GM15510 (cell line): ENCODE data around the gene BUB3.

Experiments used
- POLR2A ChIP-seq: IDR thresholded peaks from 3 replicates; pipeline ENCODE4 v1.6.1; 2011; ENCODE audit warnings: borderline replicate concordance; ENCODE audit not compliant: insufficient read length; ENCODE audit errors: extremely low read depth

BUB3 gene

DNA sequence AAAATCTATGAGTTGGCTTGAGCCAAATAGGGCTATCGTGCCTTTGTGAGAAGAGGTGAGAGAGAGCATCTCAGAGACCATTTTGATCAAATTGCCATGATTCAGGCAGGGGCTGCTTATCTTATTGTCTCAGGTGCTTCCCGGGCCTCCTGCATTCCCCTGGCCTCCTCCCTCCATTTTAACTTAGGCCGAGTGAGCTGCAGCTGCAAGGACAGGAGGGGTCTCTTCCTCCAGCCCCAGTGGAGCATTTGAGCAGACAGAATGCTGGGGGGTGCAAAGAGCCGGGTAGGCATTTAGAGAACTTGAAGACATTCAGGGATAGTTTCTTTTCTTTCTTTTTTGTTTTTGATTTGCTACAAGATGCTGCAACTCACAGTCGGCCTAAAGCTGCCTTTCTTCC, 59.0 kb downstream of the BUB3 start:
- no peak for TF ChIP-seq POLR2A
